AG09309 (cell line): ENCODE results near the gene SMIM28.

Experiments
- DNase-seq: peaks from one replicate; pipeline ENCODE4 v3.0.0-alpha.2; 2010; ENCODE audit warnings: low read depth
- H3K4me3 ChIP-seq: 2 replicates; pipeline ENCODE4 v1.5.1; 2011; ENCODE audit warnings: mild to moderate bottlenecking, low read depth, low read length, moderate library complexity; ENCODE audit not compliant: control insufficient read depth
- TF ChIP-seq, protein P1 (sequence below): IDR thresholded peaks from 2 replicates; pipeline ENCODE4 v1.5.1; 2011; ENCODE audit warnings: mild to moderate bottlenecking, low read depth, low read length, inconsistent platforms; ENCODE audit not compliant: insufficient read depth, control insufficient read depth; ENCODE audit errors: missing control alignments

Gene SMIM28

DNA sequence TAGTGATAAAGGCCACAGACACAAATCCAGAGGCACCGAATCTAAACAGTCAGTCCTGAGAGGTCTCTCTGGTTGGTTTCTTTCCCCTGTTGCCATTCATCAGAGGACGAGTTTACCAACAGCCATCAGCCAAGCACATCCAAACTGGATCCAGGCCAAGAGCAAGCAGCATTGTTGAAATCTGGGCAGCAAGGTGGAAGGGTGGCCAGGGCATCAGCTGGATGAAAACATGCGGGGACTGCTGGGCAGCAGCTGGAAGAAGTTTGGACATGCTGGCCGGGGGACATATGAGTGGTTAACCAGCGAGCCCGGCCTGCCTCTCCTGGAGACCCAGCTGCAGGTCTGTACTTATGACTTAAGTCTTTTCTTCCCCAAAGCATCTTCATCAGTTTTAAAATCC, at the start of gene SMIM28:
TSS of gene SMIM28 (plus strand) at position 62 of the 400 bp plus-strand sequence. CDS start at position 230, 168 bp downstream.
- TF ChIP-seq, protein P1, sequence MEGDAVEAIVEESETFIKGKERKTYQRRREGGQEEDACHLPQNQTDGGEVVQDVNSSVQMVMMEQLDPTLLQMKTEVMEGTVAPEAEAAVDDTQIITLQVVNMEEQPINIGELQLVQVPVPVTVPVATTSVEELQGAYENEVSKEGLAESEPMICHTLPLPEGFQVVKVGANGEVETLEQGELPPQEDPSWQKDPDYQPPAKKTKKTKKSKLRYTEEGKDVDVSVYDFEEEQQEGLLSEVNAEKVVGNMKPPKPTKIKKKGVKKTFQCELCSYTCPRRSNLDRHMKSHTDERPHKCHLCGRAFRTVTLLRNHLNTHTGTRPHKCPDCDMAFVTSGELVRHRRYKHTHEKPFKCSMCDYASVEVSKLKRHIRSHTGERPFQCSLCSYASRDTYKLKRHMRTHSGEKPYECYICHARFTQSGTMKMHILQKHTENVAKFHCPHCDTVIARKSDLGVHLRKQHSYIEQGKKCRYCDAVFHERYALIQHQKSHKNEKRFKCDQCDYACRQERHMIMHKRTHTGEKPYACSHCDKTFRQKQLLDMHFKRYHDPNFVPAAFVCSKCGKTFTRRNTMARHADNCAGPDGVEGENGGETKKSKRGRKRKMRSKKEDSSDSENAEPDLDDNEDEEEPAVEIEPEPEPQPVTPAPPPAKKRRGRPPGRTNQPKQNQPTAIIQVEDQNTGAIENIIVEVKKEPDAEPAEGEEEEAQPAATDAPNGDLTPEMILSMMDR = no peak
- no peak within 1 kb of the TSS for H3K4me3 ChIP-seq
- no peak for DNase-seq

DNA sequence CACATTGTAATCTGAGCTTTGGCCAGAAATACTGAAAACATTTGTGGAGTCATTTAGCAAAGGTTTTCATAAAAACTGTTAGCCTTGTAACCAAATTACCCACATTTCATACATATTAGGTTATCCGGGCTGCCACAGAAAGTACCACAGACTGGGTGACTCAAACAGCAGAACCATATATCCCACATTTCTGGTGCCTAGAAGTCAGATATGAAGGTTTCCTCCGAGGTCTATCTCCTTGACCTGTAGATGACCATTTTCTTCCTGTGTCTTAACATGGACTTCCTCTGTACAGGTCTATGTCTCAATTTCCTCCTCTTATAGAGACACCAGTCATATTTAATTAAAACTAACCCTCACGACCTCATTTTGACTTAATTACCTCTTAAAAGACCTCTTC, 49.5 kb upstream of the SMIM28 start:
- no peak for DNase-seq
- no peak overlapping the region for H3K4me3 ChIP-seq
- TF ChIP-seq, protein P1 = no peak

DNA sequence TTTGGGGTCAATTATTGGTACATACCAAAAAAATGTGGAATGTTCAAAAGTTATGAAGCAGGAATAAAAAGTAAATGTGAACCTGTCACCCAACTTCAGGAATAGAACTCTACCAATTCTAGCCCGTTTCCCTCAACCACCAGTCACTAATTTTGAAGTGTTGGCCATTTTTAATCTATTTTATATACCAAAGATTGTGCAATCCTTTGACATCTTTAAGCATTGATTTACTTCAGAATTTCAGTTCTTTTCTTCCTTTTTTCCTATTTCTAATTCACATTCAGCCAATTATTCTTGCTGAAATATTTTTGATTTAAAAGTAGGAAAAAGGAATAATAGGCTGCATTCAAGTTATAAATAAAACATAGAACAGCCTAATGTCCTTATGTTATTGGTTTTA, 46.9 kb upstream of the SMIM28 start:
- TF ChIP-seq, protein P1 = no peak
- H3K4me3 ChIP-seq = no peak overlapping the region
- DNase-seq = no peak

DNA sequence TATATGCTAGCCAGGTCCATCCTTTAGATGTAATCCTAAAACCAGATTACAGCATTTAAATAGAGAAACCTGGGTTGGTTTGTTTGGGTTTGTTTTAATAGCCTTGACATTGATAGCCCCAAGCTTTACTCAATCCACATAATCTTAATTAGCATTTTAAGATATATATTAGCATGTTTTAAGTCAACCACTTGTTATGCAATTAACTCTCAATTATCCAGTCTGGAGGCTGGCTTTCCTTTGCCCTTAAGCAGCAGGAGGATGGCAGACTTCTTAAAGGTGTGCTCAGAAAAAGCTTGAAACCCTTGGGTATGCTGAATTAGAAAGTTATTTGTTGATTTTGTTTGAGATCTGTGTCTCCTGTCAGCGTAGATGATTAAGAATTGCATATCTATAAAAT, 46.3 kb upstream of the SMIM28 start:
- DNase-seq = no peak
- TF ChIP-seq, protein P1 = no peak
- no peak overlapping the region for H3K4me3 ChIP-seq

DNA sequence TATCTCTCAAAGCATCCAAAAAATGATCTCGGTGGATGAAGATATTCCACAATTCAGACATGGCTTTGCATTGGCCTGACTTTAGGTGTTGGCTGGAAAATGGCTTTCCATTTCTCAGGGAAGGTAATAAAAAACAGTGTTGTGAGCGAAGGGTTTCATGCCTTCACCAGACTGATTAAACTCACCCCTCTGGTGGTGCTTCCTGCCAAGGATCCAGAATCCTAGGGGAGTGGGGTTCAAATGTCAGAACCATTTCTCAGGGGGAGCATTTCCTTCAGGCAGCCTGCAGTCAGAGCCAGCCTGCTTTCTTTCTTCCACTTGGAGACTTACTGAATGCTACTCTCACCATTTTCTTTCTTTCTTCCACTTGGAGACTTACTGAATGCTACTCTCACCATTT, 45.7 kb upstream of the SMIM28 start:
- no peak for DNase-seq
- TF ChIP-seq, protein P1 = no peak
- no peak overlapping the region for H3K4me3 ChIP-seq

DNA sequence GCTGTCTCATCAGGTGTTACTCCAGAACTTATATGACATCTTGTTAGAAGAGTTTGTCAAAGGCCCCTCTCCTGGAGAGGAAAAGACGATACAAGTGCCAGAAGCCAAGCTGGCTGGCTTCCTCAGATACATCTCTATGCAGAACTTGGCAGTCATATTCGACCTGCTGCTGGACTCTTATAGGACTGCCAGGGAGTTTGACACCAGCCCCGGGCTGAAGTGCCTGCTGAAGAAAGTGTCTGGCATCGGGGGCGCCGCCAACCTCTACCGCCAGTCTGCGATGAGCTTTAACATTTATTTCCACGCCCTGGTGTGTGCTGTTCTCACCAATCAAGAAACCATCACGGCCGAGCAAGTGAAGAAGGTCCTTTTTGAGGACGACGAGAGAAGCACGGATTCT, 43.7 kb upstream of the SMIM28 start:
- DNase-seq = no peak
- no peak overlapping the region for H3K4me3 ChIP-seq
- TF ChIP-seq, protein P1 = no peak

DNA sequence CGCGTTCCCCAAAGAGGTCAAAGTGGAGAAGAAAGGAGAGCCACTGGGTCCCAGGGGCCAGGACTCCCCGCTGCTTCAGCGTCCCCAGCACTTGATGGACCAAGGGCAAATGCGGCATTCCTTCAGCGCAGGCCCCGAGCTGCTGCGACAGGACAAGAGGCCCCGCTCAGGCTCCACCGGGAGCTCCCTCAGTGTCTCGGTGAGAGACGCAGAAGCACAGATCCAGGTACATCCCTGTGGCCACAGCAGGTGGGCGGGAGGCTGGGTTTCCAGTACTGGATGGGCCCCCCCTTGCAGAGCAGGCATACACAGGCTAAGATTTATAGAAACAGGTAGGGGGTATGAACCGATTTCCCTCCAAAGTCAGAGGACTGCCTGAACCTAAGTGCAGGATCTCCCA, 42.7 kb upstream of the SMIM28 start:
- no peak for DNase-seq

More for the DNA sequence above, 42.7 kb upstream of the SMIM28 start:
- H3K4me3 ChIP-seq = no peak overlapping the region
- TF ChIP-seq, protein P1 = no peak
